PC-3 (cell line): Measurements from ENCODE around the gene ZNF574.

Experiments used
- CTCF ChIP-seq: fragments of 300-600 bp; sonication (generic); conservative IDR thresholded peaks from 2 replicates; pipeline ENCODE4 v1.5.1; 2017; ENCODE audit warnings: antibody characterized with exemption, low read depth, mild to moderate bottlenecking, low read length
- EZH2 ChIP-seq: fragments of 300-600 bp; sonication (generic); IDR thresholded peaks from one replicate; pipeline ENCODE4 v1.6.1; 2017; ENCODE audit warnings: antibody characterized with exemption, mild to moderate bottlenecking, low read length; ENCODE audit not compliant: unreplicated experiment

- TF ChIP-seq CTCF (no peak), EZH2 (no peak)
Measured at GRCh38 chr19:42088471-42089190, 12.7 kb downstream of the ZNF574 start.
